GM12878 (cell line): ENCODE data around the gene AOPEP. TPM values are rescaled to one million over a fixed set of nuclear protein-coding genes. Genes with fewer than 3 reads are reported as not detected.

Source experiments
- ATAC-seq: fragments of 200-7000 bp; cut with Tn5 transposase; 3 replicates; pipeline ENCODE4 v1.9.1; 2020; ENCODE audit warnings: mild to moderate bottlenecking, moderate library complexity
- BruUV-seq: library from RNA; stranded (reverse); fragments of 400-500 nt; replicated peaks from 2 replicates; lab custom pipeline; 2021; lab: Mats Ljungman, UMichigan
- CTCF ChIA-PET: fragments of 300-600 bp; sonication (Branson Sonifier 250); formaldehyde crosslinking; extraction: SDS; loops from one replicate; lab custom pipeline; 2021; ENCODE audit warnings: inconsistent platforms; lab: Yijun Ruan, JAX
- POLR2A ChIA-PET: fragments of 350-600 bp; formaldehyde crosslinking; extraction: SDS; loops from one replicate; lab custom pipeline; 2021; ENCODE audit warnings: inconsistent platforms; lab: Charles Lee
- RAD21 ChIA-PET: fragments of 300-600 bp; sonication (Branson Sonifier 250); formaldehyde crosslinking; loops from one replicate; lab custom pipeline; 2023; ENCODE audit warnings: antibody characterized with exemption; ENCODE audit not compliant: unreplicated experiment; lab: Charles Lee
- SMC1A ChIA-PET: fragments of 300-600 bp; sonication (Branson Sonifier 250); formaldehyde crosslinking; loops from one replicate; lab custom pipeline; 2023; ENCODE audit not compliant: unreplicated experiment, uncharacterized antibody; lab: Charles Lee
- DNase-seq: peaks from one replicate; pipeline ENCODE4 v3.0.0-alpha.2; 2011; ENCODE audit warnings: low read depth, low spot score
- FAIRE-seq: peaks from 3 replicates; lab custom pipeline; 2011; peaks lifted over from hg19 to GRCh38; lab: Jason Lieb, UNC
- H2AFZ ChIP-seq: 2 replicates; pipeline ENCODE4 v1.6.0; 2011; ENCODE audit warnings: low read depth, low read length, control low read depth; ENCODE audit not compliant: control insufficient read depth
- H3K27ac ChIP-seq: 2 replicates; pipeline ENCODE4 v1.5.1; 2011; ENCODE audit warnings: control low read depth; ENCODE audit not compliant: control insufficient read depth, insufficient read depth
- H3K27me3 ChIP-seq, 2 experiments: replicated peaks in 1 of 2; 2 replicates each; pipeline versions ENCODE4 v1.6.0 to v1.6.1; 2011; ENCODE audit warnings: low read length in 1 of 2; ENCODE audit not compliant: control insufficient read depth in 2 of 2, insufficient read depth in 2 of 2
- H3K36me3 ChIP-seq, 2 experiments: 2 replicates each; pipeline ENCODE4 v1.5.1; 2011; ENCODE audit warnings: low read length in 1 of 2; ENCODE audit not compliant: control insufficient read depth in 2 of 2, insufficient read depth in 2 of 2
- H3K4me1 ChIP-seq: 2 replicates; pipeline ENCODE4 v1.6.1; 2011; ENCODE audit warnings: mild to moderate bottlenecking, low read length, moderate library complexity, mixed read lengths; ENCODE audit not compliant: control insufficient read depth, insufficient read depth
- H3K4me2 ChIP-seq: 2 replicates; pipeline ENCODE4 v1.6.0; 2011; ENCODE audit warnings: control low read depth; ENCODE audit not compliant: control insufficient read depth, insufficient read depth
- H3K4me3 ChIP-seq: fragments of 200-600 bp; sonication (generic); 2 replicates; pipeline ENCODE4 v1.5.1; 2016
- H3K79me2 ChIP-seq: 2 replicates; pipeline ENCODE4 v1.6.0; 2011; ENCODE audit warnings: low read length; ENCODE audit not compliant: control insufficient read depth, insufficient read depth
- H3K9ac ChIP-seq: 2 replicates; pipeline ENCODE4 v1.8.0; 2011; ENCODE audit warnings: low read length, control low read depth, mixed read lengths; ENCODE audit not compliant: control insufficient read depth, insufficient read depth
- H3K9me3 ChIP-seq: replicated peaks from 3 replicates; pipeline ENCODE4 v1.5.1; 2011; ENCODE audit warnings: mild to moderate bottlenecking, low read length; ENCODE audit not compliant: control insufficient read depth, insufficient read depth
- H4K20me1 ChIP-seq: 2 replicates; pipeline ENCODE4 v1.6.0; 2011; ENCODE audit not compliant: control insufficient read depth, insufficient read depth
- ASH2L ChIP-seq: fragments of 300-600, 200-600 bp; sonication (generic); IDR thresholded peaks from 2 replicates; pipeline ENCODE4 v1.6.1; 2017; ENCODE audit warnings: low read depth, mild to moderate bottlenecking, borderline replicate concordance
- CREM ChIP-seq: IDR thresholded peaks from 2 replicates; pipeline ENCODE4 v1.6.1; 2014; ENCODE audit warnings: antibody characterized with exemption, low read depth
- EED ChIP-seq: sonication (generic); IDR thresholded peaks from 2 replicates; pipeline ENCODE4 v1.6.1; 2016; ENCODE audit warnings: antibody characterized with exemption, low read depth
- ESRRA ChIP-seq: IDR thresholded peaks from 2 replicates; pipeline ENCODE4 v1.6.1; 2012; ENCODE audit warnings: mild to moderate bottlenecking, low read length, improper control_type of control experiment
- EZH2 ChIP-seq: IDR thresholded peaks from 2 replicates; pipeline ENCODE4 v1.6.1; 2012; ENCODE audit warnings: low read depth, mild to moderate bottlenecking, control low read depth, inconsistent platforms, low read length, borderline replicate concordance; ENCODE audit not compliant: control insufficient read depth
- KLF5 ChIP-seq: fragments of 450-650 bp; IDR thresholded peaks from 2 replicates; pipeline ENCODE4 v1.6.1; 2014; ENCODE audit warnings: mild to moderate bottlenecking; ENCODE audit not compliant: partially characterized antibody
- MAX ChIP-seq: IDR thresholded peaks from 2 replicates; pipeline ENCODE4 v1.6.1; 2012; ENCODE audit warnings: low read depth, low read length, improper control_type of control experiment
- MXI1 ChIP-seq: fragments of 150-350 bp; IDR thresholded peaks from 2 replicates; pipeline ENCODE4 v1.6.1; 2011; ENCODE audit warnings: low read depth, mild to moderate bottlenecking, inconsistent platforms, low read length, improper control_type of control experiment
- NR2C1 ChIP-seq: fragments of 450-650 bp; IDR thresholded peaks from 2 replicates; pipeline ENCODE4 v1.6.1; 2017; ENCODE audit warnings: antibody characterized with exemption, mild to moderate bottlenecking, moderate library complexity
- NR2F1 ChIP-seq: fragments of 450-650 bp; conservative IDR thresholded peaks from 2 replicates; pipeline ENCODE4 v1.6.1; 2017; ENCODE audit warnings: mild to moderate bottlenecking
- PAX8 ChIP-seq: fragments of 450-650 bp; IDR thresholded peaks from 2 replicates; pipeline ENCODE4 v1.6.1; 2017; ENCODE audit warnings: mild to moderate bottlenecking, moderate library complexity
- ZNF384 ChIP-seq: IDR thresholded peaks from 2 replicates; pipeline ENCODE4 v1.6.1; 2012; ENCODE audit warnings: low read depth, mild to moderate bottlenecking, low read length, improper control_type of control experiment, borderline replicate concordance
- ZNF687 ChIP-seq: fragments of 450-650 bp; IDR thresholded peaks from 2 replicates; pipeline ENCODE4 v1.6.1; 2017; ENCODE audit warnings: mild to moderate bottlenecking, moderate library complexity
- WGBS: methylation state at CpG from one replicate; pipeline ENCODE4 v1.1.6; 2016; ENCODE audit warnings: low lambda C conversion rate; ENCODE audit not compliant: insufficient replicate concordance, insufficient coverage; ENCODE audit errors: missing lambda C conversion rate; 5-methylcytosine and 5-hydroxymethylcytosine counted together
- in situ Hi-C: fragments of 300-500 bp; cut with MboI; formaldehyde crosslinking; loops from 9 replicates; pipeline ENCODE4 v1.14.3; 2018; ENCODE audit warnings: mixed read lengths
- intact Hi-C: fragments of 100-400 bp; cut with micrococcal nuclease; formaldehyde crosslinking; loops from one replicate; pipeline ENCODE4 v1.14.2; 2022; ENCODE audit not compliant: unreplicated experiment
- polyA plus RNA-seq, 11 experiments: library from polyadenylated mRNA; depleted of rRNA in 4 of 11; unstranded in 6 of 11; stranded (reverse) in 5 of 11; fragments of >200 nt; fragmentation: Nextera tagmentation in 4 of 11; fragmentation: Illumina TruSeq in 1 of 11; extraction: Ambion mirVana in 4 of 11; extraction: Trizol in 1 of 11; gene quantifications; 1 replicate in 1 of 11; 2 replicates in 10 of 11; pipeline versions ENCODE4 v1.2.1 to v1.2.3, GENCODE V29; 2011 to 2016; ENCODE audit warnings: inconsistent platforms in 2 of 11, missing spikeins in 2 of 11, low read depth in 1 of 11
- total RNA-seq, 4 experiments: library from RNA; depleted of rRNA in 3 of 4; stranded (reverse); fragments of >200 nt in 3 of 4; fragmentation: Illumina TruSeq in 1 of 4; extraction: Trizol in 1 of 4; gene quantifications; 2 replicates each; pipeline versions ENCODE4 v1.2.1 to v1.2.3, GENCODE V29; 2013 to 2021

AOPEP gene
- total and polyA plus RNA-seq, 10 of the 15 experiments (the other 5 are each of a cell fraction or from before 2014, with no cell fraction given): 2.3 to 16.9 (median 10.1) TPM

- Histone ChIP-seq H3K9me3 (no peaks in the 10 kb centered on the region), H3K27ac (no peak overlapping the region), H3K4me3 (no peak overlapping the region), H4K20me1 (no peaks in the 10 kb centered on the region), H2AFZ (no peak overlapping the region), H3K4me2 (no peak overlapping the region), H3K9ac (no peak overlapping the region), H3K27me3 (no peaks in the 10 kb centered on the region), H3K36me3 (no peaks in the 10 kb centered on the region; a peak in 3 of 4 replicates), H3K79me2 (no peaks in the 10 kb centered on the region), H3K4me1 (no peaks in the 10 kb centered on the region)
- in situ Hi-C loops (no loop called here), intact Hi-C loops (no loop called here)
- ChIA-PET RAD21 (no interaction called here), POLR2A (no interaction called here), SMC1A (interaction anchor here (0.6 kb wide), 1 partner anchor 16 kb away, joined by 3 read pairs; no protein-coding TSS in a partner anchor), CTCF (no interaction called here)
- no peak for DNase-seq
- BruUV-seq: no TSS peak
- no peak for ATAC-seq
- no peak for TF ChIP-seq ZNF687
- TF ChIP-seq MXI1: no peak
- no peak for TF ChIP-seq MAX
- TF ChIP-seq CREM: no peak
- TF ChIP-seq ASH2L: no peak
- TF ChIP-seq ZNF384: no peak
- no peak for TF ChIP-seq EZH2
- no peak for TF ChIP-seq ESRRA
- no peak for TF ChIP-seq KLF5
- no peak for TF ChIP-seq NR2F1
- no peak for TF ChIP-seq NR2C1
- no peak for TF ChIP-seq PAX8
- TF ChIP-seq EED: no peak
- FAIRE-seq: no peak
- WGBS: 72% methylated on average over 5 of the region's 5 CpGs
Observed at GRCh38 chr9:94931740-94932139, 205.2 kb downstream of the AOPEP start.
